SK-N-SH (cell line): Measurements from ENCODE around the gene SLC6A8. TPM values are rescaled to one million over a fixed set of nuclear protein-coding genes. Genes with fewer than 3 reads are reported as not detected.
"Not testable (repeated sequence)": the region's sequence is repeated elsewhere in the genome, so short reads cannot be mapped to it uniquely, and the experiment has no call there.

ENCODE experiments used
- CTCF ChIA-PET: fragments of 300-600, 350-600 bp; formaldehyde crosslinking; extraction: SDS; loops from one replicate; lab custom pipeline; 2021; lab: Yijun Ruan, JAX
- POLR2A ChIA-PET: fragments of 350-600 bp; sonication (Branson Sonifier 250); formaldehyde crosslinking; extraction: SDS; loops from one replicate; lab custom pipeline; 2020; ENCODE audit warnings: antibody characterized with exemption, inconsistent platforms; lab: Yijun Ruan, JAX
- DNase-seq: peaks from one replicate; pipeline ENCODE4 v3.0.0; 2012
- H2AFZ ChIP-seq: fragments of 200-600 bp; sonication (generic); 2 replicates; pipeline ENCODE4 v1.8.1; 2016; ENCODE audit warnings: antibody characterized with exemption, mild to moderate bottlenecking, low read depth
- H3F3A ChIP-seq: fragments of 200-600 bp; sonication (generic); replicated peaks from 2 replicates; pipeline ENCODE3; 2016; ENCODE audit warnings: antibody characterized with exemption, mild to moderate bottlenecking; ENCODE audit not compliant: insufficient read depth
- H3K27ac ChIP-seq, 2 experiments: fragments of 200-500 bp in 1 of 2; fragments of 200-600 bp in 1 of 2; sonication (Bioruptor generic) in 1 of 2; sonication (generic), shearing (Covaris generic) in 1 of 2; 2 replicates each; pipeline versions ENCODE4 v1.5.1 to v1.6.1; 2014 to 2016; ENCODE audit warnings: low read depth in 2 of 2, inconsistent platforms in 1 of 2, low read length in 1 of 2, mild to moderate bottlenecking in 1 of 2, mixed read lengths in 1 of 2
- H3K27me3 ChIP-seq: fragments of 200-600 bp; sonication (generic), shearing (Covaris generic); 2 replicates; pipeline ENCODE4 v1.6.1; 2016; ENCODE audit warnings: mixed run types; ENCODE audit not compliant: insufficient read depth
- H3K36me3 ChIP-seq, 2 experiments: fragments of 200-500 bp in 1 of 2; fragments of 200-600 bp in 1 of 2; sonication (Bioruptor generic) in 1 of 2; sonication (generic) in 1 of 2; replicated peaks in 1 of 2; 2 replicates each; pipeline versions ENCODE3 to v1.5.1; 2014 to 2016; ENCODE audit warnings: low read length in 1 of 2, mild to moderate bottlenecking in 1 of 2; ENCODE audit not compliant: insufficient read depth in 2 of 2, control insufficient read depth in 1 of 2
- H3K4me1 ChIP-seq, 2 experiments: fragments of 200-500 bp in 1 of 2; fragments of 200-600 bp in 1 of 2; sonication (Bioruptor generic) in 1 of 2; sonication (generic), shearing (Covaris generic) in 1 of 2; 2 replicates each; pipeline versions ENCODE4 v1.5.1 to v1.6.1; 2014 to 2016; ENCODE audit warnings: low read depth in 1 of 2, low read length in 1 of 2, mixed run types in 1 of 2; ENCODE audit not compliant: insufficient read depth in 2 of 2, control insufficient read depth in 1 of 2
- H3K4me2 ChIP-seq: fragments of 200-600 bp; sonication (generic), shearing (Covaris generic); 2 replicates; pipeline ENCODE4 v1.6.1; 2017; ENCODE audit warnings: mixed run types
- H3K4me3 ChIP-seq, 2 experiments: fragments of 200-500 bp in 1 of 2; fragments of 200-600 bp in 1 of 2; sonication (Bioruptor generic) in 1 of 2; sonication (generic), shearing (Covaris generic) in 1 of 2; 2 replicates each; pipeline versions ENCODE4 v1.5.1 to v1.8.1; 2014 to 2016; ENCODE audit warnings: low read depth in 2 of 2, inconsistent platforms in 1 of 2, low read length in 1 of 2, mild to moderate bottlenecking in 1 of 2, mixed read lengths in 1 of 2, moderate library complexity in 1 of 2
- H3K79me2 ChIP-seq: fragments of 200-600 bp; sonication (generic); 2 replicates; pipeline ENCODE4 v1.8.1; 2017; ENCODE audit warnings: mild to moderate bottlenecking; ENCODE audit not compliant: insufficient read depth
- H3K9ac ChIP-seq: fragments of 200-600 bp; sonication (generic); 2 replicates; pipeline ENCODE4 v1.6.1; 2017; ENCODE audit warnings: mixed run types
- H3K9me2 ChIP-seq: fragments of 200-600 bp; sonication (generic); 2 replicates; pipeline ENCODE4 v1.6.1; 2017; ENCODE audit warnings: mixed run types
- H3K9me3 ChIP-seq: fragments of 200-600 bp; sonication (generic); 2 replicates; pipeline ENCODE4 v1.6.1; 2017; ENCODE audit warnings: mixed run types, mild to moderate bottlenecking, moderate library complexity
- H4K20me1 ChIP-seq: fragments of 200-600 bp; sonication (generic); 2 replicates; pipeline ENCODE4 v1.6.1; 2017; ENCODE audit warnings: mild to moderate bottlenecking, mixed run types; ENCODE audit not compliant: insufficient read depth
- CHD2 ChIP-seq: fragments of 150-350 bp; IDR thresholded peaks from 2 replicates; pipeline ENCODE4 v1.6.1; 2018; ENCODE audit warnings: low read length; ENCODE audit not compliant: partially characterized antibody
- ELF1 ChIP-seq: IDR thresholded peaks from 2 replicates; pipeline ENCODE4 v1.4.0; 2012
- EZH2phosphoT487 ChIP-seq: fragments of 200-600 bp; sonication (generic); IDR thresholded peaks from 2 replicates; pipeline ENCODE4 v1.6.1; 2017; ENCODE audit warnings: low read depth, mixed run types, mild to moderate bottlenecking, antibody characterized with exemption, moderate library complexity, borderline replicate concordance
- FOXJ3 ChIP-seq: sonication (generic); formaldehyde crosslinking; IDR thresholded peaks from 2 replicates; pipeline ENCODE4 v1.5.1; 2020; ENCODE audit warnings: mild to moderate bottlenecking, missing genetic modification reagents
- FOXM1 ChIP-seq: IDR thresholded peaks from 2 replicates; pipeline ENCODE4 v1.4.0; 2012; ENCODE audit warnings: low read depth, mild to moderate bottlenecking
- GATA2 ChIP-seq: sonication (generic); formaldehyde crosslinking; IDR thresholded peaks from 2 replicates; pipeline ENCODE4 v1.5.0; 2020; ENCODE audit warnings: mild to moderate bottlenecking, missing genetic modification reagents
- JUND ChIP-seq: IDR thresholded peaks from 2 replicates; pipeline ENCODE4 v1.4.0; 2012
- MEF2A ChIP-seq: IDR thresholded peaks from 2 replicates; pipeline ENCODE4 v1.4.0; 2012; ENCODE audit warnings: low read depth, borderline replicate concordance
- MXI1 ChIP-seq: IDR thresholded peaks from 2 replicates; pipeline ENCODE4 v1.6.1; 2012; ENCODE audit warnings: mild to moderate bottlenecking, low read depth, low read length, improper control_type of control experiment
- POLR2AphosphoS5 ChIP-seq: IDR thresholded peaks from 2 replicates; pipeline ENCODE4 v1.6.1; 2012; ENCODE audit warnings: low read depth, low read length
- RAD21 ChIP-seq: IDR thresholded peaks from 2 replicates; pipeline ENCODE4 v1.6.1; 2012; ENCODE audit warnings: mild to moderate bottlenecking, low read length
- RFX5 ChIP-seq: IDR thresholded peaks from 2 replicates; pipeline ENCODE4 v1.6.1; 2012; ENCODE audit warnings: mild to moderate bottlenecking, improper control_type of control experiment, low read length
- TAF1 ChIP-seq: IDR thresholded peaks from 2 replicates; pipeline ENCODE4 v1.6.1; 2012; ENCODE audit warnings: low read depth, mild to moderate bottlenecking, low read length, moderate library complexity, borderline replicate concordance
- TCF12 ChIP-seq: IDR thresholded peaks from 2 replicates; pipeline ENCODE4 v1.4.0; 2012
- USF1 ChIP-seq: IDR thresholded peaks from 2 replicates; pipeline ENCODE4 v1.4.0; 2012; ENCODE audit warnings: low read depth, borderline replicate concordance
- USF2 ChIP-seq: fragments of 150-350 bp; IDR thresholded peaks from 2 replicates; pipeline ENCODE4 v1.6.1; 2017; ENCODE audit warnings: antibody characterized with exemption, low read length, low read depth, borderline replicate concordance
- YY1 ChIP-seq: IDR thresholded peaks from 2 replicates; pipeline ENCODE4 v1.4.0; 2012; ENCODE audit warnings: low read depth, mild to moderate bottlenecking
- WGBS: methylation state at CpG from one replicate; pipeline ENCODE4 v1.1.6; 2017; ENCODE audit warnings: low lambda C conversion rate; 5-methylcytosine and 5-hydroxymethylcytosine counted together
- polyA plus RNA-seq, 3 experiments: library from polyadenylated mRNA; depleted of rRNA; stranded (reverse); fragments of >200 nt; gene quantifications; 2 replicates each; pipeline ENCODE4 v1.2.3, GENCODE V29; 2012
- TF ChIP-seq, protein P1 (sequence below): IDR thresholded peaks from 2 replicates; pipeline ENCODE4 v1.4.0; 2012; ENCODE audit warnings: low read depth, borderline replicate concordance
- TF ChIP-seq, protein P2 (sequence below): fragments of 200-600 bp; sonication (generic); IDR thresholded peaks from 2 replicates; pipeline ENCODE4 v1.6.1; 2017; ENCODE audit warnings: antibody characterized with exemption, mild to moderate bottlenecking, moderate library complexity
- TF ChIP-seq, protein P3 (sequence below): IDR thresholded peaks from 2 replicates; pipeline ENCODE4 v1.4.0; 2012; ENCODE audit warnings: low read depth

Gene SLC6A8
- polyA plus RNA-seq, 1 of the 3 experiments (the other 2 are of a cell fraction) = 30.8 TPM

DNA sequence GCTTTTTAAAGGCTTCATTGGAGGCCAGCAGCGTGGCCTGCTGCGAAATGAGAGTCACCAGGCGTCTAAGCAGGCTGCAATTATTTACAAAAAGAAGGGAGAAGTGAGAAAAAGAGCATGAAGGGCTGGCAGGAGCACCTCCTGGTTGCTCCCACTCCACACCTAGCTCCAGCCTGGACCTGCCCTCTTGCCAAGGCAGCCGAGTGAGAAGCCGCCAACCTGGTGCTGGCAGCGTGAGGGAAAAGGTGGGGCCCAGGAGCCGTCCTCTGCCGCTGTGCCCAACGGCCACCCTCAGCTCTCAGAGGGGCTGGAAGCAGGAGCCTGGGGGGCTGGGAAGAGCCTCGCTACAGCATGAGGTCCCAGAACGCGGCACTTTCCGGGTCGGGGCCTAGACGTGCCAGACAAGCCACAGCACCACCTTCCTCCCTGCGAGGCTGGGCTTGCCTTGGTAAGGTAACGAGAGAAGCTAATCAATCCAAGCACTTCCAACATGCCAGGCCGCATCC lies 16.3 kb downstream of the SLC6A8 start:
- peaks cover 3 to 8% of the 10 kb centered on the region in 2 experiments for H3K36me3 ChIP-seq
- ChIA-PET CTCF (no interaction called here), POLR2A (no interaction called here)
- 68% methylated on average over 17 of the region's 18 CpGs for whole genome bisulfite sequencing
- no peaks in the 10 kb centered on the region for H3K9me2 ChIP-seq
- H3K27ac ChIP-seq = no peak overlapping the region
- no peak overlapping the region for H3K4me2 ChIP-seq
- H3K9me3 ChIP-seq = no peaks in the 10 kb centered on the region
- peaks cover 0 to 6% of the 10 kb centered on the region in 2 experiments; a peak in 1 of 4 replicates for H3K4me1 ChIP-seq
- 0 out of 2 replicates have a peak, but pooled peaks cover 9% of the 10 kb centered on the region for H4K20me1 ChIP-seq
- H3K27me3 ChIP-seq = peaks cover 16% of the 10 kb centered on the region; the same call in 1 of the 2 replicates
- H3F3A ChIP-seq = no peaks in the 10 kb centered on the region
- H2AFZ ChIP-seq = no peak overlapping the region
- no peak overlapping the region for H3K4me3 ChIP-seq
- no peak overlapping the region for H3K9ac ChIP-seq
- TF ChIP-seq FOXM1 = no peak
- no peak for TF ChIP-seq MXI1
- no peak for TF ChIP-seq RFX5
- no peak for TF ChIP-seq USF1
- no peak for TF ChIP-seq TCF12
- TF ChIP-seq, protein P1, sequence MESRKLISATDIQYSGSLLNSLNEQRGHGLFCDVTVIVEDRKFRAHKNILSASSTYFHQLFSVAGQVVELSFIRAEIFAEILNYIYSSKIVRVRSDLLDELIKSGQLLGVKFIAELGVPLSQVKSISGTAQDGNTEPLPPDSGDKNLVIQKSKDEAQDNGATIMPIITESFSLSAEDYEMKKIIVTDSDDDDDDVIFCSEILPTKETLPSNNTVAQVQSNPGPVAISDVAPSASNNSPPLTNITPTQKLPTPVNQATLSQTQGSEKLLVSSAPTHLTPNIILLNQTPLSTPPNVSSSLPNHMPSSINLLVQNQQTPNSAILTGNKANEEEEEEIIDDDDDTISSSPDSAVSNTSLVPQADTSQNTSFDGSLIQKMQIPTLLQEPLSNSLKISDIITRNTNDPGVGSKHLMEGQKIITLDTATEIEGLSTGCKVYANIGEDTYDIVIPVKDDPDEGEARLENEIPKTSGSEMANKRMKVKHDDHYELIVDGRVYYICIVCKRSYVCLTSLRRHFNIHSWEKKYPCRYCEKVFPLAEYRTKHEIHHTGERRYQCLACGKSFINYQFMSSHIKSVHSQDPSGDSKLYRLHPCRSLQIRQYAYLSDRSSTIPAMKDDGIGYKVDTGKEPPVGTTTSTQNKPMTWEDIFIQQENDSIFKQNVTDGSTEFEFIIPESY = no peak
- no peak for TF ChIP-seq TAF1
- TF ChIP-seq, protein P2, sequence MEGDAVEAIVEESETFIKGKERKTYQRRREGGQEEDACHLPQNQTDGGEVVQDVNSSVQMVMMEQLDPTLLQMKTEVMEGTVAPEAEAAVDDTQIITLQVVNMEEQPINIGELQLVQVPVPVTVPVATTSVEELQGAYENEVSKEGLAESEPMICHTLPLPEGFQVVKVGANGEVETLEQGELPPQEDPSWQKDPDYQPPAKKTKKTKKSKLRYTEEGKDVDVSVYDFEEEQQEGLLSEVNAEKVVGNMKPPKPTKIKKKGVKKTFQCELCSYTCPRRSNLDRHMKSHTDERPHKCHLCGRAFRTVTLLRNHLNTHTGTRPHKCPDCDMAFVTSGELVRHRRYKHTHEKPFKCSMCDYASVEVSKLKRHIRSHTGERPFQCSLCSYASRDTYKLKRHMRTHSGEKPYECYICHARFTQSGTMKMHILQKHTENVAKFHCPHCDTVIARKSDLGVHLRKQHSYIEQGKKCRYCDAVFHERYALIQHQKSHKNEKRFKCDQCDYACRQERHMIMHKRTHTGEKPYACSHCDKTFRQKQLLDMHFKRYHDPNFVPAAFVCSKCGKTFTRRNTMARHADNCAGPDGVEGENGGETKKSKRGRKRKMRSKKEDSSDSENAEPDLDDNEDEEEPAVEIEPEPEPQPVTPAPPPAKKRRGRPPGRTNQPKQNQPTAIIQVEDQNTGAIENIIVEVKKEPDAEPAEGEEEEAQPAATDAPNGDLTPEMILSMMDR = no peak
- no peak for TF ChIP-seq JUND
- no peak for TF ChIP-seq POLR2AphosphoS5
- TF ChIP-seq, protein P3, sequence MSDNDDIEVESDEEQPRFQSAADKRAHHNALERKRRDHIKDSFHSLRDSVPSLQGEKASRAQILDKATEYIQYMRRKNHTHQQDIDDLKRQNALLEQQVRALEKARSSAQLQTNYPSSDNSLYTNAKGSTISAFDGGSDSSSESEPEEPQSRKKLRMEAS = no peak
- TF ChIP-seq EZH2phosphoT487 = no peak
- no peak for TF ChIP-seq ELF1
- no peak for TF ChIP-seq RAD21
- no peak for TF ChIP-seq FOXJ3 (CRISPR knock-in tag)
- TF ChIP-seq MEF2A = no peak
- no peak for TF ChIP-seq USF2
- no peak for TF ChIP-seq YY1
- TF ChIP-seq CHD2 = no peak
- no peak for TF ChIP-seq GATA2
- peaks cover 6% of the 10 kb centered on the region; the same call in 1 of the 2 replicates for H3K79me2 ChIP-seq
- no peak for DNase-seq

DNA sequence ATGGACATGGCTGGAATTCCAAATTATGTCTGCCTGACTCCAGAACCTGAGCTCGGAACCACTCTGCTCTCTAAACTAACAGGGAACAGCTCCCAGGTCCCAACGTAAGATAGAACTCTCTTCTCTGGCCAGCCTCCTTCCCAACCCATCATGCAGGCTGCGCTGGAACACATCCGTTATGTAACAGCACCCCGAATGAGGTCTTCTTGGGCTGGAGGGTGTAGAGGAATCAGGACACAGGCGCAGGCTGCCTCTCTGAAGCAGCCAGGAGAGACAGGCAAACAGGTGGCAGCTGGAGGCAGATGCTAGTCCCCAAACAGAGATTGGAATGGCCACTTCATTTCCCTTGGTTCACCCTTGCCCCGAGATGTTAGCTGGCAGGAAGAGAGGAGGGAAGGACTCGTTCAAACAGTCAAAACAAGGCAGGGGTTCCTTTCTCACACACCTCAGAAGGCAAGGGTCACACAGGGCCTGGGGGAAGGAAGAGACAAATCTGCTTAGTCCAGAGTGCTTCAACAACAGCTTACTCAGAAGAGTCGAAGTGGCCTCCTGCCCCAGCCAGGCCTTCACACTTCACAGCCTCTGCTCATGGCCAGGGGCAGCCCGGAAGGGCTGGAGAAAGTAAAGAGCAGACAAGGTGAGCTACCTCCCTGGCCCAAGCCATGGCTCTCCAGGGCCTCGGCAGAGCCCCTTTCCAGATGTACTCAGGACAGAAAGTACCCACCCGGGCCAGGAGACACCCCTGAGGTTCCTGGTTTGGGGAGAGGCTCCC lies 17.1 kb downstream of the SLC6A8 start:
- H3K4me1 ChIP-seq, H3K4me3 ChIP-seq, POLR2A ChIA-PET, H3F3A ChIP-seq, H3K79me2 ChIP-seq, DNase-seq, H3K9me3 ChIP-seq, H2AFZ ChIP-seq, H3K9me2 ChIP-seq, H3K4me2 ChIP-seq, CTCF ChIA-PET, H4K20me1 ChIP-seq, H3K9ac ChIP-seq, H3K27ac ChIP-seq: not testable (repeated sequence)
- peaks cover 24% of the 10 kb centered on the region; the same call in 1 of the 2 replicates for H3K27me3 ChIP-seq
- WGBS = 39% methylated on average over 8 of the region's 12 CpGs
- peaks cover 3 to 12% of the 10 kb centered on the region in 2 experiments for H3K36me3 ChIP-seq
